ENCODE results near the gene FOXN3.
"Not testable (repeated sequence)": the region's sequence is repeated elsewhere in the genome, so short reads cannot be mapped to it uniquely, and the experiment has no call there.

FOXN3 gene

DNA sequence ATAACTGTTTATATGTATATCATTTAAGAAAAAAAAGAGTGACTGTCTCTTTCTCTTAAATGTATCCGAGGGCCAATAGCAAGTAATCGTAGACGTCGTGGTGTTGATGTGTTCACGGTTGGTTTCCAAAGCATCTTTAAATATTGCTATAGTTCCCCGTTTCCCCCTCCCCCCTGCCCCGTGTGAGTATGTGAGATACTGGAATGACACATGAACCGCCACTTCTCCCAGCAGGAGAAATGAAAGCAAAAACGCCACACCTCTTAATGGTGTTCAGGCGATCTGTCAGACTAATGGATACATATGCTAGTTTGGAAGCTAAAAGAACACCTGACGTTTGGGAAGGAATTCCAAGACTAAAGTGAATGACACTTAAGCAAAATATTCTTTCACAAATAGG lies 258.3 kb downstream of the FOXN3 start:
- no peaks in the 10 kb centered on the region for H3K9me3 ChIP-seq (ENCODE audit: insufficient read depth, low read length)
- no peaks in the 10 kb centered on the region for H3K36me3 ChIP-seq (replicated peaks; ENCODE audit: low read depth, low read length)
- TF ChIP-seq EZH2phosphoT487 (IDR thresholded peaks at IDR 0.05; ENCODE audit: low read depth): no peak
- TF ChIP-seq, protein P1, sequence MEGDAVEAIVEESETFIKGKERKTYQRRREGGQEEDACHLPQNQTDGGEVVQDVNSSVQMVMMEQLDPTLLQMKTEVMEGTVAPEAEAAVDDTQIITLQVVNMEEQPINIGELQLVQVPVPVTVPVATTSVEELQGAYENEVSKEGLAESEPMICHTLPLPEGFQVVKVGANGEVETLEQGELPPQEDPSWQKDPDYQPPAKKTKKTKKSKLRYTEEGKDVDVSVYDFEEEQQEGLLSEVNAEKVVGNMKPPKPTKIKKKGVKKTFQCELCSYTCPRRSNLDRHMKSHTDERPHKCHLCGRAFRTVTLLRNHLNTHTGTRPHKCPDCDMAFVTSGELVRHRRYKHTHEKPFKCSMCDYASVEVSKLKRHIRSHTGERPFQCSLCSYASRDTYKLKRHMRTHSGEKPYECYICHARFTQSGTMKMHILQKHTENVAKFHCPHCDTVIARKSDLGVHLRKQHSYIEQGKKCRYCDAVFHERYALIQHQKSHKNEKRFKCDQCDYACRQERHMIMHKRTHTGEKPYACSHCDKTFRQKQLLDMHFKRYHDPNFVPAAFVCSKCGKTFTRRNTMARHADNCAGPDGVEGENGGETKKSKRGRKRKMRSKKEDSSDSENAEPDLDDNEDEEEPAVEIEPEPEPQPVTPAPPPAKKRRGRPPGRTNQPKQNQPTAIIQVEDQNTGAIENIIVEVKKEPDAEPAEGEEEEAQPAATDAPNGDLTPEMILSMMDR (IDR thresholded peaks at IDR 0.05; ENCODE audit: low read depth, low read length): no peak
- no peaks in the 10 kb centered on the region for H3K79me2 ChIP-seq (ENCODE audit: low read length)
- H2AFZ ChIP-seq (ENCODE audit: low read depth, low read length): no peak overlapping the region
- H3K27me3 ChIP-seq (ENCODE audit: low read depth, low read length): no peaks in the 10 kb centered on the region
- H3K4me1 ChIP-seq (ENCODE audit: low read length): peaks cover 4% of the 10 kb centered on the region; the same call in 1 of the 2 replicates
- H3K9ac ChIP-seq (ENCODE audit: low read length): no peak overlapping the region
- H4K20me1 ChIP-seq (ENCODE audit: insufficient read depth, low read length): no peaks in the 10 kb centered on the region
- no peak overlapping the region for H3K27ac ChIP-seq (ENCODE audit: low read length)
- no peak overlapping the region for H3K4me3 ChIP-seq (ENCODE audit: low read length)
- H3K4me2 ChIP-seq (ENCODE audit: low read length): no peak overlapping the region

DNA sequence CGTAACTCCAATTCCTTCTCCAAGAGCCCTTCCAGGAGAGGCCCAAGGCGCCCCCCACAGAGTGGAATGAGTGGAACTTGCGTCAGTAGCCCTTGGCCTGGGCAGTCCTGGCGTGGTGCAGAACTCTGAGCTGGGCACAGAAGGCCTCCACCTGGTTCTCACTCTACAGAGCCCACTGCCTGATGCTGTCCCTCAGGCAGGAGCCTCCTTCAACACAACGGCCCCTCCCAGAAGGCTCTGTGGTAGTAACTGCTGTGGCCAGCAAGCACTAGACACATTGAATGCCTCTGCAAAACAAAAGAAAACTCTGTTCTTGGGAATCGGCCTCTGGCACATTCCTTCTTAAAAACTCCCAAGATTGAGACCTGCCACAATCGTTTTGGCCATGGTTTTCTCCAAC lies 258.9 kb downstream of the FOXN3 start:
- H3K4me2 ChIP-seq (ENCODE audit: low read length); H3K27me3 ChIP-seq (ENCODE audit: low read depth, low read length); H3K36me3 ChIP-seq (replicated peaks; ENCODE audit: low read depth, low read length); H4K20me1 ChIP-seq (ENCODE audit: insufficient read depth, low read length); H3K4me1 ChIP-seq (ENCODE audit: low read length); H3K9me3 ChIP-seq (ENCODE audit: insufficient read depth, low read length); H3K27ac ChIP-seq (ENCODE audit: low read length); H2AFZ ChIP-seq (ENCODE audit: low read depth, low read length); H3K4me3 ChIP-seq (ENCODE audit: low read length); H3K9ac ChIP-seq (ENCODE audit: low read length); H3K79me2 ChIP-seq (ENCODE audit: low read length): not testable (repeated sequence)

DNA sequence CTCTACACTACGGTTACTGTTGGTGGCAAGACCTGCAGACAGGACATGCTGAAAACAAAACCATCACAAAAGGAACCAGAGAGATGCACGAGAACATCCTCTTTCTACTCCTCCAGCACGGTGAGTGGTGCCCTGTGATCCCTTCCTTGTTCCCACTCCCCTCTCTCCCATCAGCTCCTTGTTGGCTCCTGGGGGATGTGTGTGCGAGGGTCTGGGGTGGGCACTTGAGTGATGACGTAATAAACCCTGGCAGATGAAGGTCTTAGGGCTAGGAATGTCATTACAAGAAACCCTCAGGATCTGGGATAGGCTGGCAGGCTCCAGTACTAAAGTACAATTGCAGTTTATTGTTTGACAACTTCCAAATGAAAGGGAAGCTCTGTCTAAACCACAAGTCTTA lies 261.5 kb downstream of the FOXN3 start:
- no peak overlapping the region for H3K4me2 ChIP-seq (ENCODE audit: low read length)
- H3K27me3 ChIP-seq (ENCODE audit: low read depth, low read length): no peaks in the 10 kb centered on the region
- no peak overlapping the region for H2AFZ ChIP-seq (ENCODE audit: low read depth, low read length)
- no peaks in the 10 kb centered on the region for H3K9me3 ChIP-seq (ENCODE audit: insufficient read depth, low read length)
- no peaks in the 10 kb centered on the region for H4K20me1 ChIP-seq (ENCODE audit: insufficient read depth, low read length)
- TF ChIP-seq EZH2phosphoT487 (IDR thresholded peaks at IDR 0.05; ENCODE audit: low read depth): no peak
- TF ChIP-seq, protein P1 (IDR thresholded peaks at IDR 0.05; ENCODE audit: low read depth, low read length): no peak
- H3K27ac ChIP-seq (ENCODE audit: low read length): no peak overlapping the region
- H3K4me1 ChIP-seq (ENCODE audit: low read length): peaks cover 4% of the 10 kb centered on the region; the same call in 1 of the 2 replicates
- H3K4me3 ChIP-seq (ENCODE audit: low read length): no peak overlapping the region
- no peak overlapping the region for H3K9ac ChIP-seq (ENCODE audit: low read length)
- no peaks in the 10 kb centered on the region for H3K79me2 ChIP-seq (ENCODE audit: low read length)
- no peaks in the 10 kb centered on the region for H3K36me3 ChIP-seq (replicated peaks; ENCODE audit: low read depth, low read length)

DNA sequence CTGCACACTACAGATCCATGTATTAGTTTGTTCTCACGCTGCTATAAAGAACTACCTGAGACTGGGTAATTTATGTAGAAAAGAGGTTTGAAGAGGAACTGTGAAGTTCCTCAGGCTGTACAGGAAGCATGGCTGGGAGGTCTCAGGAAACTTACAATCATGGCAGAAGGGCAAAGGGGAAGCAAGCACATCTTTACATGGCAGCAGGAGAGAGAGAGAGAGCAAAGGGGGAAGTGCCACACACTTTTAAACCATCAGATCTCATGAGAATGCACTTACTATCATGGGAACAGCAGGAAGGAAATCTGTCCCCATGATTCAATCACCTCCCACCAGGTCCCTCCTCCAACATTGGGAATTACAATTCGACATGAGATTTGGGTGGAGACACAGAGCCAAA lies 265.3 kb downstream of the FOXN3 start:
- not testable (repeated sequence) for H3K9me3 ChIP-seq (ENCODE audit: insufficient read depth, low read length); H4K20me1 ChIP-seq (ENCODE audit: insufficient read depth, low read length); H3K27ac ChIP-seq (ENCODE audit: low read length); H3K36me3 ChIP-seq (replicated peaks; ENCODE audit: low read depth, low read length); H3K4me2 ChIP-seq (ENCODE audit: low read length); H3K27me3 ChIP-seq (ENCODE audit: low read depth, low read length); H3K4me3 ChIP-seq (ENCODE audit: low read length); H3K79me2 ChIP-seq (ENCODE audit: low read length); H3K9ac ChIP-seq (ENCODE audit: low read length); H2AFZ ChIP-seq (ENCODE audit: low read depth, low read length); H3K4me1 ChIP-seq (ENCODE audit: low read length)

DNA sequence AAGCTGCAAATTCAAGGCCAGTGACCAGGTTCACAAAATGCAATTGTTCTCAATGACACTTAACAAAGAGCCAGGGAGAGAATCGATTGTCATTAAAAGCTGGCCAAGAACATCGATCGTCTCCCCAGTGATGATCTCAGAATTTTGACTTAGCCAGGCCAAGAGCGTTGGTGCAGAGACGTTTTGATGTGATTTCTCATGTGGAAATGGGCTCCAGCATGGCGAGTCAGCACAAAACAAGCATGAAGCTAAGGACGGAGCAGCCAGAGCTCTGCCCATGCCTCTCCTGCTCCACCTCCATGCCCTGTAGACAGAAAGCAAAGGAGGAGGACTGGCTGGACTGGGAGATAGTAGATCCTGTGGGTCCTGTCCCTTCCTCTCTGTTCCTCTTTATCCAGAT lies 270.8 kb downstream of the FOXN3 start:
- no peak overlapping the region for H2AFZ ChIP-seq (ENCODE audit: low read depth, low read length)
- no peaks in the 10 kb centered on the region for H3K36me3 ChIP-seq (replicated peaks; ENCODE audit: low read depth, low read length)
- H3K4me3 ChIP-seq (ENCODE audit: low read length): no peak overlapping the region
- H3K9me3 ChIP-seq (ENCODE audit: insufficient read depth, low read length): no peaks in the 10 kb centered on the region
- no peaks in the 10 kb centered on the region for H4K20me1 ChIP-seq (ENCODE audit: insufficient read depth, low read length)
- no peak overlapping the region for H3K9ac ChIP-seq (ENCODE audit: low read length)
- no peaks in the 10 kb centered on the region for H3K79me2 ChIP-seq (ENCODE audit: low read length)
- peaks cover 5% of the 10 kb centered on the region; the same call in 1 of the 2 replicates for H3K27me3 ChIP-seq (ENCODE audit: low read depth, low read length)
- no peak overlapping the region for H3K4me2 ChIP-seq (ENCODE audit: low read length)
- no peak overlapping the region for H3K27ac ChIP-seq (ENCODE audit: low read length)
- no peaks in the 10 kb centered on the region for H3K4me1 ChIP-seq (ENCODE audit: low read length)
- TF ChIP-seq, protein P1 (IDR thresholded peaks at IDR 0.05; ENCODE audit: low read depth, low read length): no peak
- TF ChIP-seq EZH2phosphoT487 (IDR thresholded peaks at IDR 0.05; ENCODE audit: low read depth): no peak

Measured in OCI-LY3 (cell line).